GM12878 (cell line): ENCODE results near the gene BSPRY. TPM values are rescaled to one million over a fixed set of nuclear protein-coding genes. Genes with fewer than 3 reads are reported as not detected.

ENCODE experiments used
- ATAC-seq: fragments of 200-7000 bp; cut with Tn5 transposase; 3 replicates; pipeline ENCODE4 v1.9.1; 2020; ENCODE audit warnings: mild to moderate bottlenecking, moderate library complexity
- BruUV-seq: library from RNA; stranded (reverse); fragments of 400-500 nt; replicated peaks from 2 replicates; lab custom pipeline; 2021; lab: Mats Ljungman, UMichigan
- CTCF ChIA-PET: fragments of 300-600 bp; sonication (Branson Sonifier 250); formaldehyde crosslinking; extraction: SDS; loops from one replicate; lab custom pipeline; 2021; ENCODE audit warnings: inconsistent platforms; lab: Yijun Ruan, JAX
- POLR2A ChIA-PET: fragments of 350-600 bp; formaldehyde crosslinking; extraction: SDS; loops from one replicate; lab custom pipeline; 2021; ENCODE audit warnings: inconsistent platforms; lab: Charles Lee
- RAD21 ChIA-PET: fragments of 300-600 bp; sonication (Branson Sonifier 250); formaldehyde crosslinking; loops from one replicate; lab custom pipeline; 2023; ENCODE audit warnings: antibody characterized with exemption; ENCODE audit not compliant: unreplicated experiment; lab: Charles Lee
- SMC1A ChIA-PET: fragments of 300-600 bp; sonication (Branson Sonifier 250); formaldehyde crosslinking; loops from one replicate; lab custom pipeline; 2023; ENCODE audit not compliant: unreplicated experiment, uncharacterized antibody; lab: Charles Lee
- DNase-seq: peaks from one replicate; pipeline ENCODE4 v3.0.0-alpha.2; 2011; ENCODE audit warnings: low read depth, low spot score
- FAIRE-seq: peaks from 3 replicates; lab custom pipeline; 2011; peaks lifted over from hg19 to GRCh38; lab: Jason Lieb, UNC
- H2AFZ ChIP-seq: 2 replicates; pipeline ENCODE4 v1.6.0; 2011; ENCODE audit warnings: low read depth, low read length, control low read depth; ENCODE audit not compliant: control insufficient read depth
- H3K27ac ChIP-seq: 2 replicates; pipeline ENCODE4 v1.5.1; 2011; ENCODE audit warnings: control low read depth; ENCODE audit not compliant: control insufficient read depth, insufficient read depth
- H3K27me3 ChIP-seq, 2 experiments: replicated peaks in 1 of 2; 2 replicates each; pipeline versions ENCODE4 v1.6.0 to v1.6.1; 2011; ENCODE audit warnings: low read length in 1 of 2; ENCODE audit not compliant: control insufficient read depth in 2 of 2, insufficient read depth in 2 of 2
- H3K36me3 ChIP-seq, 2 experiments: 2 replicates each; pipeline ENCODE4 v1.5.1; 2011; ENCODE audit warnings: low read length in 1 of 2; ENCODE audit not compliant: control insufficient read depth in 2 of 2, insufficient read depth in 2 of 2
- H3K4me1 ChIP-seq: 2 replicates; pipeline ENCODE4 v1.6.1; 2011; ENCODE audit warnings: mild to moderate bottlenecking, low read length, moderate library complexity, mixed read lengths; ENCODE audit not compliant: control insufficient read depth, insufficient read depth
- H3K4me2 ChIP-seq: 2 replicates; pipeline ENCODE4 v1.6.0; 2011; ENCODE audit warnings: control low read depth; ENCODE audit not compliant: control insufficient read depth, insufficient read depth
- H3K4me3 ChIP-seq: fragments of 200-600 bp; sonication (generic); 2 replicates; pipeline ENCODE4 v1.5.1; 2016
- H3K79me2 ChIP-seq: 2 replicates; pipeline ENCODE4 v1.6.0; 2011; ENCODE audit warnings: low read length; ENCODE audit not compliant: control insufficient read depth, insufficient read depth
- H3K9ac ChIP-seq: 2 replicates; pipeline ENCODE4 v1.8.0; 2011; ENCODE audit warnings: low read length, control low read depth, mixed read lengths; ENCODE audit not compliant: control insufficient read depth, insufficient read depth
- H3K9me3 ChIP-seq: replicated peaks from 3 replicates; pipeline ENCODE4 v1.5.1; 2011; ENCODE audit warnings: mild to moderate bottlenecking, low read length; ENCODE audit not compliant: control insufficient read depth, insufficient read depth
- H4K20me1 ChIP-seq: 2 replicates; pipeline ENCODE4 v1.6.0; 2011; ENCODE audit not compliant: control insufficient read depth, insufficient read depth
- EP300 ChIP-seq, 2 experiments: fragments of 150-350 bp in 1 of 2; IDR thresholded peaks; 2 replicates each; pipeline ENCODE4 v1.6.1; 2011 to 2012; ENCODE audit warnings: low read depth in 2 of 2, low read length in 2 of 2, borderline replicate concordance in 1 of 2, improper control_type of control experiment in 1 of 2, inconsistent platforms in 1 of 2; ENCODE audit not compliant: control insufficient read depth in 1 of 2
- FOXK2 ChIP-seq: fragments of 450-650 bp; IDR thresholded peaks from 2 replicates; pipeline ENCODE4 v1.6.1; 2017; ENCODE audit warnings: mild to moderate bottlenecking, moderate library complexity
- NFYB ChIP-seq: IDR thresholded peaks from 2 replicates; pipeline ENCODE4 v1.6.1; 2011; ENCODE audit warnings: low read depth, mild to moderate bottlenecking, low read length, improper control_type of control experiment, moderate library complexity; ENCODE audit not compliant: insufficient read depth
- RAD21 ChIP-seq: IDR thresholded peaks from 2 replicates; pipeline ENCODE4 v1.6.1; 2011; ENCODE audit warnings: mild to moderate bottlenecking, low read depth, low read length, moderate library complexity; ENCODE audit not compliant: insufficient read depth
- WGBS: methylation state at CpG from one replicate; pipeline ENCODE4 v1.1.6; 2016; ENCODE audit warnings: low lambda C conversion rate; ENCODE audit not compliant: insufficient replicate concordance, insufficient coverage; ENCODE audit errors: missing lambda C conversion rate; 5-methylcytosine and 5-hydroxymethylcytosine counted together
- in situ Hi-C: fragments of 300-500 bp; cut with MboI; formaldehyde crosslinking; loops from 9 replicates; pipeline ENCODE4 v1.14.3; 2018; ENCODE audit warnings: mixed read lengths
- intact Hi-C: fragments of 100-400 bp; cut with micrococcal nuclease; formaldehyde crosslinking; loops from one replicate; pipeline ENCODE4 v1.14.2; 2022; ENCODE audit not compliant: unreplicated experiment
- polyA plus RNA-seq, 11 experiments: library from polyadenylated mRNA; depleted of rRNA in 4 of 11; unstranded in 6 of 11; stranded (reverse) in 5 of 11; fragments of >200 nt; fragmentation: Nextera tagmentation in 4 of 11; fragmentation: Illumina TruSeq in 1 of 11; extraction: Ambion mirVana in 4 of 11; extraction: Trizol in 1 of 11; gene quantifications; 1 replicate in 1 of 11; 2 replicates in 10 of 11; pipeline versions ENCODE4 v1.2.1 to v1.2.3, GENCODE V29; 2011 to 2016; ENCODE audit warnings: inconsistent platforms in 2 of 11, missing spikeins in 2 of 11, low read depth in 1 of 11
- total RNA-seq, 4 experiments: library from RNA; depleted of rRNA in 3 of 4; stranded (reverse); fragments of >200 nt in 3 of 4; fragmentation: Illumina TruSeq in 1 of 4; extraction: Trizol in 1 of 4; gene quantifications; 2 replicates each; pipeline versions ENCODE4 v1.2.1 to v1.2.3, GENCODE V29; 2013 to 2021
- TF ChIP-seq, protein P1 (sequence below): IDR thresholded peaks from 2 replicates; pipeline ENCODE4 v1.6.1; 2011; ENCODE audit warnings: borderline replicate concordance, low read depth, mild to moderate bottlenecking, moderate library complexity, mixed read lengths, low read length; ENCODE audit not compliant: insufficient read depth; ENCODE audit errors: extremely low read length
- TF ChIP-seq, protein P2 (sequence below): fragments of 450-650 bp; IDR thresholded peaks from 2 replicates; pipeline ENCODE4 v1.6.1; 2018; ENCODE audit warnings: borderline replicate concordance, mild to moderate bottlenecking; ENCODE audit not compliant: partially characterized antibody

Gene BSPRY
- total and polyA plus RNA-seq, 10 of the 15 experiments (the other 5 are each of a cell fraction or from before 2014, with no cell fraction given): 0.45 to 6.3 (median 4.1) TPM

DNA sequence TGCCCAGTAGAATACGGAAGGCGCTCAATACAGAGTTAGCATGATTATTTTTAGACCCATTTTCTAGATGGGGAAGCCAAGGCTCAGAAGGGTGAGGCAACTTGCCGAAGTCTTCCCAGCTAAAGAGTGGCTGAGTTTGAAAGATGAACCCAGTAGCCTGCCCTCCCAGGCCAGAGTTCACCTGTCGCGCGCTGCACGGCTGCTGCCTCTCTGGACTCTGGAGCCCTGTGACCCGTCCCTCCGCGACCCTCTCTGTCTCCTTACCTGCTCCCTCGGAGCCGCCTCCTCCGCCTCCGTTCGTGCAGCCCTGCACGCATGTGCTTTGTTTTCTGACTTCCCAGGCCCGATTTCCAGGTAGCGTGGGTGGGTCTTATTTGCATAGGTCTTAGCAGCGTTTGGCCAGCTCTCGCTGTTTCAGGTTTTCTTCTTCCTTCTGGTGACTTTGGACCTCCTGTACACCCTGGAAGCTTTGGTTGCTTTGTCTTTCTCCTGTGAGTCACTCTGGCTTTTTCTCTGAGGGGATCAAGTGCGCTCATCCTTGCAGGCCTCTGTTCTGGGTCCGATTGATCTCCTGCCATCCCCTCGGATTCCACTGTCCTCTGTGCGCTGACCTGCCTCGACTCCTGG is 46.4 kb upstream of the BSPRY start, which contains the start of gene RNF183:
Gene RNF183 (minus strand): TSS at position 585 of the 627 bp plus-strand sequence. CDS start 5,192 bp downstream, outside the sequence.
- Histone ChIP-seq H3K4me2 (no peak within 1 kb of the TSS), H3K4me1 (no peaks in the 10 kb centered on the region), H3K79me2 (no peaks in the 10 kb centered on the region), H3K9ac (no peak within 1 kb of the TSS), H2AFZ (no peak within 1 kb of the TSS), H3K36me3 (no peaks in the 10 kb centered on the region), H3K4me3 (no peak within 1 kb of the TSS), H3K27ac (no peak within 1 kb of the TSS), H3K27me3 (no peaks in the 10 kb centered on the region; a peak in 1 of 4 replicates), H3K9me3 (no peaks in the 10 kb centered on the region), H4K20me1 (no peaks in the 10 kb centered on the region)
- BruUV-seq: no TSS peak
- no peak for FAIRE-seq
- ATAC-seq: no peak
- DNase-seq: no peak
- intact Hi-C loops (no loop called here), in situ Hi-C loops (no loop called here)
- ChIA-PET SMC1A (no interaction called here), POLR2A (no interaction called here), CTCF (no interaction called here), RAD21 (no interaction called here)
- TF ChIP-seq FOXK2: no peak
- no peak for TF ChIP-seq EP300 (IDR thresholded peaks at IDR 0.05; ENCODE audit: borderline replicate concordance in 1 of 2, control insufficient read depth in 1 of 2, low read depth in 2 of 2, low read length in 2 of 2)
- TF ChIP-seq, protein P1, sequence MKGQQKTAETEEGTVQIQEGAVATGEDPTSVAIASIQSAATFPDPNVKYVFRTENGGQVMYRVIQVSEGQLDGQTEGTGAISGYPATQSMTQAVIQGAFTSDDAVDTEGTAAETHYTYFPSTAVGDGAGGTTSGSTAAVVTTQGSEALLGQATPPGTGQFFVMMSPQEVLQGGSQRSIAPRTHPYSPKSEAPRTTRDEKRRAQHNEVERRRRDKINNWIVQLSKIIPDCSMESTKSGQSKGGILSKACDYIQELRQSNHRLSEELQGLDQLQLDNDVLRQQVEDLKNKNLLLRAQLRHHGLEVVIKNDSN: no peak
- TF ChIP-seq NFYB: no peak
- TF ChIP-seq, protein P2, sequence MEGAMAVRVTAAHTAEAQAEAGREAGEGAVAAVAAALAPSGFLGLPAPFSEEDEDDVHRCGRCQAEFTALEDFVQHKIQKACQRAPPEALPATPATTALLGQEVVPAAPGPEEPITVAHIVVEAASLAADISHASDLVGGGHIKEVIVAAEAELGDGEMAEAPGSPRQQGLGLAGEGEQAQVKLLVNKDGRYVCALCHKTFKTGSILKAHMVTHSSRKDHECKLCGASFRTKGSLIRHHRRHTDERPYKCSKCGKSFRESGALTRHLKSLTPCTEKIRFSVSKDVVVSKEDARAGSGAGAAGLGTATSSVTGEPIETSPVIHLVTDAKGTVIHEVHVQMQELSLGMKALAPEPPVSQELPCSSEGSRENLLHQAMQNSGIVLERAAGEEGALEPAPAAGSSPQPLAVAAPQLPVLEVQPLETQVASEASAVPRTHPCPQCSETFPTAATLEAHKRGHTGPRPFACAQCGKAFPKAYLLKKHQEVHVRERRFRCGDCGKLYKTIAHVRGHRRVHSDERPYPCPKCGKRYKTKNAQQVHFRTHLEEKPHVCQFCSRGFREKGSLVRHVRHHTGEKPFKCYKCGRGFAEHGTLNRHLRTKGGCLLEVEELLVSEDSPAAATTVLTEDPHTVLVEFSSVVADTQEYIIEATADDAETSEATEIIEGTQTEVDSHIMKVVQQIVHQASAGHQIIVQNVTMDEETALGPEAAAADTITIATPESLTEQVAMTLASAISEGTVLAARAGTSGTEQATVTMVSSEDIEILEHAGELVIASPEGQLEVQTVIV: no peak
- TF ChIP-seq RAD21: no peak
- WGBS: 53% methylated on average over 25 of the region's 25 CpGs
